Fibroblast of pulmonary artery (primary cell): ENCODE results near the gene SPANXN5.
"Not testable (repeated sequence)": the region's sequence is repeated elsewhere in the genome, so short reads cannot be mapped to it uniquely, and the experiment has no call there.

ENCODE experiments used
- DNase-seq: peaks from one replicate; pipeline ENCODE4 v3.0.0-alpha.2; 2010; ENCODE audit warnings: low read depth
- H3K4me3 ChIP-seq: replicated peaks from 2 replicates; pipeline ENCODE4 v1.5.1; 2011; ENCODE audit warnings: low read depth, mild to moderate bottlenecking, control low read depth, low read length, moderate library complexity
- CTCF ChIP-seq: IDR thresholded peaks from 2 replicates; pipeline ENCODE4 v1.5.1; 2011; ENCODE audit warnings: mild to moderate bottlenecking, control low read depth, low read length, inconsistent platforms; ENCODE audit errors: missing control alignments

Gene SPANXN5

GRCh38 chrX:52797327-52797726 is at the start of gene SPANXN5:
SPANXN5 (minus strand) TSS chrX:52797427; CDS start chrX:52797348, 79 bp downstream.
- not testable (repeated sequence) for DNase-seq, H3K4me3 ChIP-seq

GRCh38 chrX:52843619-52844018 is 46.4 kb upstream of the SPANXN5 start:
- not testable (repeated sequence) for DNase-seq, H3K4me3 ChIP-seq

- TF ChIP-seq CTCF, result no peak
- no peak for DNase-seq
- no peak overlapping the region for H3K4me3 ChIP-seq
These were observed 41.9 kb upstream of the SPANXN5 start for GRCh38 chrX:52839137-52839536.

GRCh38 chrX:52830551-52830950 is 33.3 kb upstream of the SPANXN5 start:
- TF ChIP-seq CTCF, result no peak
- H3K4me3 ChIP-seq, result no peak overlapping the region
- DNase-seq, result no peak

GRCh38 chrX:52824608-52825007 is 27.4 kb upstream of the SPANXN5 start:
- no peak overlapping the region for H3K4me3 ChIP-seq
- no peak for TF ChIP-seq CTCF

GRCh38 chrX:52821079-52821760 is 24.0 kb upstream of the SPANXN5 start:
- TF ChIP-seq CTCF, result no peak
- no peak for DNase-seq
- no peak overlapping the region for H3K4me3 ChIP-seq

More at GRCh38 chrX:52824608-52825007, 27.4 kb upstream of the SPANXN5 start:
- DNase-seq, result no peak

- no peak for DNase-seq
- TF ChIP-seq CTCF, result no peak
- no peak overlapping the region for H3K4me3 ChIP-seq
These were observed 22.6 kb upstream of the SPANXN5 start for GRCh38 chrX:52819788-52820187.

GRCh38 chrX:52811065-52811625 is 13.9 kb upstream of the SPANXN5 start, which contains the start of gene XAGE5:
XAGE5 (plus strand) TSS chrX:52811287; CDS start chrX:52812567, 1,280 bp downstream.
- DNase-seq, result no peak
- TF ChIP-seq CTCF, result no peak
- H3K4me3 ChIP-seq, result no peak within 1 kb of the TSS

- not testable (repeated sequence) for DNase-seq, H3K4me3 ChIP-seq
These were observed 7.6 kb upstream of the SPANXN5 start for GRCh38 chrX:52804876-52805275.

- DNase-seq, H3K4me3 ChIP-seq: not testable (repeated sequence)
These were observed 23.7 kb downstream of the SPANXN5 start for GRCh38 chrX:52773504-52773903.

GRCh38 chrX:52765983-52766382 is 31.2 kb downstream of the SPANXN5 start:
- DNase-seq, H3K4me3 ChIP-seq: not testable (repeated sequence)
